Measurements from ENCODE around the gene MTRR.
"Not testable (repeated sequence)": the region's sequence is repeated elsewhere in the genome, so short reads cannot be mapped to it uniquely, and the experiment has no call there.

Gene MTRR

GRCh38 chr5:7894439-7894838, 25.5 kb downstream of the MTRR start:
- DNase-seq (ENCODE audit: extremely low read depth in 1 of 2, low read depth in 1 of 2), result no peak

- no peak for DNase-seq (ENCODE audit: extremely low read depth in 1 of 2, low read depth in 1 of 2)
Observed at GRCh38 chr5:7894860-7895259, 25.9 kb downstream of the MTRR start.

GRCh38 chr5:7897014-7897600, 28.2 kb downstream of the MTRR start:
- DNase-seq (ENCODE audit: extremely low read depth in 1 of 2, low read depth in 1 of 2), result no peak

- no peak for DNase-seq (ENCODE audit: extremely low read depth in 1 of 2, low read depth in 1 of 2)
Observed at GRCh38 chr5:7902201-7902600, 33.3 kb downstream of the MTRR start.

GRCh38 chr5:7902666-7903625, 34.0 kb downstream of the MTRR start:
- no peak for DNase-seq (ENCODE audit: extremely low read depth in 1 of 2, low read depth in 1 of 2)

- DNase-seq (ENCODE audit: extremely low read depth in 1 of 2, low read depth in 1 of 2), result no peak
Observed at GRCh38 chr5:7904170-7904569, 35.2 kb downstream of the MTRR start.

GRCh38 chr5:7907612-7908011, 38.7 kb downstream of the MTRR start:
- DNase-seq (ENCODE audit: extremely low read depth in 1 of 2, low read depth in 1 of 2), result no peak

GRCh38 chr5:7908317-7908716, 39.4 kb downstream of the MTRR start:
- no peak for DNase-seq (ENCODE audit: extremely low read depth in 1 of 2, low read depth in 1 of 2)

- no peak for DNase-seq (ENCODE audit: extremely low read depth in 1 of 2, low read depth in 1 of 2)
Observed at GRCh38 chr5:7910738-7911428, 41.9 kb downstream of the MTRR start.

GRCh38 chr5:7911429-7911771, 42.5 kb downstream of the MTRR start:
- DNase-seq (ENCODE audit: extremely low read depth in 1 of 2, low read depth in 1 of 2), result not testable (repeated sequence)

GRCh38 chr5:7916171-7916804, 47.3 kb downstream of the MTRR start:
- no peak for DNase-seq (ENCODE audit: extremely low read depth in 1 of 2, low read depth in 1 of 2)

GRCh38 chr5:7917130-7918123, 48.5 kb downstream of the MTRR start:
- DNase-seq (ENCODE audit: extremely low read depth in 1 of 2, low read depth in 1 of 2), result no peak

GRCh38 chr5:7925961-7926695, 57.2 kb downstream of the MTRR start:
- no peak for DNase-seq (ENCODE audit: extremely low read depth in 1 of 2, low read depth in 1 of 2)

- DNase-seq (ENCODE audit: extremely low read depth in 1 of 2, low read depth in 1 of 2), result no peak
Observed at GRCh38 chr5:7926720-7927119, 57.8 kb downstream of the MTRR start.

GRCh38 chr5:7927466-7928375, 58.8 kb downstream of the MTRR start:
- no peak for DNase-seq (ENCODE audit: extremely low read depth in 1 of 2, low read depth in 1 of 2)

GRCh38 chr5:7930011-7930410, 61.1 kb downstream of the MTRR start:
- no peak for DNase-seq (ENCODE audit: extremely low read depth in 1 of 2, low read depth in 1 of 2)

- DNase-seq (ENCODE audit: extremely low read depth in 1 of 2, low read depth in 1 of 2), result no peak
Observed at GRCh38 chr5:7941692-7942091, 72.7 kb downstream of the MTRR start.

- no peak for DNase-seq (ENCODE audit: extremely low read depth in 1 of 2, low read depth in 1 of 2)
Observed at GRCh38 chr5:7947301-7947700, 78.4 kb downstream of the MTRR start.

Data from activated CD8-positive, alpha-beta memory T cell treated with anti-CD3 and anti-CD28 coated beads for 1 hour (primary cell).